NOMO-1 treated with DMSO at 0.1 percent for 48 hours (cell line): ENCODE measurements around the gene CYP27C1.
"Not testable (repeated sequence)": the region's sequence is repeated elsewhere in the genome, so short reads cannot be mapped to it uniquely, and the experiment has no call there.

Experiments used
- DNase-seq: peaks from one replicate; lab custom pipeline; 2025; ENCODE audit not compliant: unreplicated experiment; lab: John Stamatoyannopoulos, UW

CYP27C1 gene

GRCh38 chr2:127220102-127220767 lies at the start of gene CYP27C1:
CYP27C1 (minus strand) TSS chr2:127220299; CDS start chr2:127220270, 29 bp downstream.
- no peak for DNase-seq

- DNase-seq = no peak
Measured at GRCh38 chr2:127261804-127262406, 41.8 kb upstream of the CYP27C1 start.

GRCh38 chr2:127259355-127259754 lies 39.3 kb upstream of the CYP27C1 start:
- no peak for DNase-seq

GRCh38 chr2:127256866-127257265 lies 36.8 kb upstream of the CYP27C1 start:
- DNase-seq = no peak

GRCh38 chr2:127256381-127256780 lies 36.3 kb upstream of the CYP27C1 start:
- no peak for DNase-seq

- DNase-seq = no peak
Measured at GRCh38 chr2:127255721-127256120, 35.6 kb upstream of the CYP27C1 start.

- no peak for DNase-seq
Measured at GRCh38 chr2:127255146-127255545, 35.0 kb upstream of the CYP27C1 start.

GRCh38 chr2:127254386-127254981 lies 34.4 kb upstream of the CYP27C1 start:
- no peak for DNase-seq

- DNase-seq = not testable (repeated sequence)
Measured at GRCh38 chr2:127241184-127241583, 21.1 kb upstream of the CYP27C1 start.

GRCh38 chr2:127239395-127239794 lies 19.3 kb upstream of the CYP27C1 start:
- no peak for DNase-seq

GRCh38 chr2:127237768-127238167 lies 17.7 kb upstream of the CYP27C1 start:
- DNase-seq = not testable (repeated sequence)

- DNase-seq = no peak
Measured at GRCh38 chr2:127235082-127235702, 15.1 kb upstream of the CYP27C1 start.

GRCh38 chr2:127233710-127234109 lies 13.6 kb upstream of the CYP27C1 start:
- DNase-seq = peak; percentile 56

- DNase-seq = no peak
Measured at GRCh38 chr2:127231130-127231865, 11.2 kb upstream of the CYP27C1 start.

GRCh38 chr2:127229555-127229954 lies 9.5 kb upstream of the CYP27C1 start:
- no peak for DNase-seq

GRCh38 chr2:127228102-127228501 lies 8.0 kb upstream of the CYP27C1 start:
- no peak for DNase-seq

- not testable (repeated sequence) for DNase-seq
Measured at GRCh38 chr2:127227264-127227660, 7.2 kb upstream of the CYP27C1 start.

GRCh38 chr2:127226520-127227263 lies 6.6 kb upstream of the CYP27C1 start:
- no peak for DNase-seq

GRCh38 chr2:127226132-127226519 lies 6.0 kb upstream of the CYP27C1 start:
- DNase-seq = no peak

- DNase-seq = no peak
Measured at GRCh38 chr2:127225186-127225960, 5.3 kb upstream of the CYP27C1 start.
